ENCODE results near the gene SDK2.

GRCh38 chr17:73369111-73369521 lies 275.1 kb downstream of the SDK2 start:
- TF ChIP-seq GATA3 (IDR thresholded peaks at IDR 0.05; ENCODE audit: low read depth, low read length) (no peak), GATA2 (IDR thresholded peaks at IDR 0.05; ENCODE audit: low read depth, low read length) (peak; percentile 57; the same call in 1 of the 2 replicates)

Measured in SH-SY5Y (cell line).